Stomach (tissue), 9 donors: ENCODE results near the gene TNRC6C. TPM values are rescaled to one million over a fixed set of nuclear protein-coding genes. Genes with fewer than 3 reads are reported as not detected.

ENCODE experiments used
- DNase-seq, 2 donors: peaks; one replicate each; pipeline versions ENCODE4 v3.0.0 to v3.0.0-alpha.2; 2013 to 2019
- H3K27ac ChIP-seq, 5 donors: fragments of 200-600 bp in 4 of 5; sonication (generic) in 4 of 5; one replicate each; pipeline ENCODE4 v1.5.1; 2013 to 2019; ENCODE audit warnings: mild to moderate bottlenecking in 1 of 5, moderate library complexity in 1 of 5
- H3K27me3 ChIP-seq, 3 donors: fragments of 200-600 bp; sonication (generic); one replicate each; pipeline ENCODE4 v1.5.1; 2017 to 2019; ENCODE audit warnings: mixed run types in 1 of 3
- H3K36me3 ChIP-seq, 4 donors: fragments of 200-600 bp; sonication (generic); 1 replicate in 3 of 4; 2 replicates in 1 of 4; pipeline ENCODE4 v1.5.1; 2016 to 2019
- H3K4me1 ChIP-seq, 4 donors: fragments of 200-600 bp; sonication (generic); one replicate each; pipeline ENCODE4 v1.5.1; 2016 to 2019
- H3K4me3 ChIP-seq, 4 donors: fragments of 200-600 bp; sonication (generic) in 3 of 4; one replicate each; pipeline ENCODE4 v1.5.1; 2016 to 2019; ENCODE audit warnings: mild to moderate bottlenecking in 1 of 4
- H3K9me3 ChIP-seq, 4 donors: fragments of 200-600 bp; sonication (generic); one replicate each; pipeline ENCODE4 v1.5.1; 2016 to 2019
- CTCF ChIP-seq, 7 experiments: fragments of 450-650 bp in 4 of 7; fragments of 200-600 bp in 3 of 7; sonication (generic) in 3 of 7; IDR thresholded peaks; one replicate each; pipeline ENCODE4 v1.5.1; 2016 to 2019; ENCODE audit warnings: antibody characterized with exemption in 7 of 7, control low read depth in 2 of 7, mild to moderate bottlenecking in 1 of 7
- EP300 ChIP-seq: sonication (generic); formaldehyde crosslinking; IDR thresholded peaks from one replicate; pipeline ENCODE4 v1.6.1; 2017; ENCODE audit warnings: antibody characterized with exemption
- POLR2A ChIP-seq, 4 donors: fragments of 450-650 bp; IDR thresholded peaks; one replicate each; pipeline ENCODE4 v1.6.1; 2016; ENCODE audit warnings: antibody characterized with exemption in 4 of 4, control low read depth in 2 of 4, mild to moderate bottlenecking in 1 of 4, moderate library complexity in 1 of 4
- POLR2AphosphoS5 ChIP-seq, 3 donors: sonication (generic); formaldehyde crosslinking; IDR thresholded peaks; one replicate each; pipeline ENCODE4 v1.6.1; 2016; ENCODE audit warnings: antibody characterized with exemption in 3 of 3
- whole genome bisulfite sequencing, 5 donors: extraction: QIAGEN DNeasy Blood & Tissue Kit in 3 of 5; methylation state at CpG; one replicate each; pipeline versions ENCODE4 v1.1.5 to v1.1.7; 2013 to 2018; 5-methylcytosine and 5-hydroxymethylcytosine counted together
- intact Hi-C: fragments of 100-400 bp; cut with DNase I; formaldehyde crosslinking; loops from one replicate; pipeline ENCODE4 v1.15.1; 2023; ENCODE audit warnings: low total_unique reads
- polyA plus RNA-seq, 3 donors: library from polyadenylated mRNA; stranded (reverse); fragments of 200-250 nt; gene quantifications; one replicate each; pipeline ENCODE4 v1.2.3, GENCODE V29; 2013
- total RNA-seq, 5 donors: library from RNA; depleted of rRNA; stranded (reverse); fragments of >200 nt; gene quantifications; one replicate each; pipeline versions ENCODE4 v1.1.0 to v1.2.3, GENCODE V29; 2014 to 2016
- donor health status: healthy with polysubstance abuse.
- donor health status: Bipolar disorder and iron deficiency.
- donor health status: healthy.

TNRC6C gene
- total and polyA plus RNA-seq, 8 donors: 0.92 to 64.8 (median 9.6) TPM

DNA sequence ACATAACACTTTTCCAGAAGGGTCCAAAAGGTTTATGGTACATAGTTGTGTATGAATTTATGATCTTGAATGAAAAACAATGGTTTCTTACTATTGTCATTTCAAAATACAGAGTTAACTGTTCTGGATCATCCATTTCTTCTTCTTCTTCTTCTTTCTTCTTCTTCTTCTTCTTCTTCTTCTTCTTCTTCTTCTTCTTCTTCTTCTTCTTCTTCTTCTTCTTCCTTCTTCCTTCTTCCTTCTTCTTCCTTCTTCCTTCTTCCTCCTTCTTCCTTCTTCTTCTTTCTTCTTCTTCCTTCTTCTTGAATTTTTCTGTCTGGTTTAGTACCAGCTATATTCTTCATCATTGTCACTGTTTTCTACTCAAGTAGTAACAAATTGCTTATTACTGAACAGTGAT is 47.8 kb downstream of the TNRC6C start:
- Histone ChIP-seq H3K9me3 (no peaks in the 10 kb centered on the region), H3K36me3 (peaks cover 0 to 40% (median 27%) of the 10 kb centered on the region in 4 donors), H3K4me3 (no peak overlapping the region), H3K27ac (no peak overlapping the region), H3K27me3 (no peaks in the 10 kb centered on the region), H3K4me1 (peaks cover 0 to 3% (median under 1%) of the 10 kb centered on the region in 4 donors)
- TF ChIP-seq POLR2A (IDR thresholded peaks at IDR 0.05): no peak
- no peak for TF ChIP-seq EP300
- no peak for TF ChIP-seq POLR2AphosphoS5 (IDR thresholded peaks at IDR 0.05)
- no peak for TF ChIP-seq CTCF (IDR thresholded peaks at IDR 0.05)
- intact Hi-C loops: no loop called here
- no peak for DNase-seq

GRCh38 chr17:78007647-78008046 is 49.1 kb downstream of the TNRC6C start:
- Histone ChIP-seq H3K27me3 (no peaks in the 10 kb centered on the region), H3K36me3 (peaks cover 0 to 42% (median 29%) of the 10 kb centered on the region in 4 donors), H3K27ac (no peak overlapping the region), H3K4me1 (peaks cover 0 to 5% (median under 1%) of the 10 kb centered on the region in 4 donors), H3K4me3 (no peak overlapping the region), H3K9me3 (no peaks in the 10 kb centered on the region)
- intact Hi-C loops: no loop called here
- DNase-seq: no peak
- 92 to 99% (median 98%) methylated on average over 2 of the region's 2 CpGs for whole genome bisulfite sequencing, 5 donors
- TF ChIP-seq CTCF (IDR thresholded peaks at IDR 0.05): no peak
- no peak for TF ChIP-seq POLR2AphosphoS5 (IDR thresholded peaks at IDR 0.05)
- no peak for TF ChIP-seq EP300
- TF ChIP-seq POLR2A (IDR thresholded peaks at IDR 0.05): no peak

GRCh38 chr17:78010759-78011158 is 52.3 kb downstream of the TNRC6C start:
- Histone ChIP-seq H3K36me3 (peaks cover 0 to 35% (median 21%) of the 10 kb centered on the region in 4 donors), H3K4me1 (peaks cover 0 to 21% (median 3%) of the 10 kb centered on the region in 4 donors), H3K9me3 (no peaks in the 10 kb centered on the region), H3K27me3 (no peaks in the 10 kb centered on the region), H3K4me3 (no peak overlapping the region), H3K27ac (no peak overlapping the region)
- 62 to 79% (median 78%) methylated on average over 7 of the region's 7 CpGs for WGBS, 5 donors
- no peak for DNase-seq
- no peak for TF ChIP-seq EP300
- TF ChIP-seq POLR2AphosphoS5 (IDR thresholded peaks at IDR 0.05): no peak
- TF ChIP-seq POLR2A (IDR thresholded peaks at IDR 0.05): no peak
- intact Hi-C loops: loop anchor here (10.0 kb wide), 2 partner anchors 236 to 466 kb away; no protein-coding TSS in a partner anchor

DNA sequence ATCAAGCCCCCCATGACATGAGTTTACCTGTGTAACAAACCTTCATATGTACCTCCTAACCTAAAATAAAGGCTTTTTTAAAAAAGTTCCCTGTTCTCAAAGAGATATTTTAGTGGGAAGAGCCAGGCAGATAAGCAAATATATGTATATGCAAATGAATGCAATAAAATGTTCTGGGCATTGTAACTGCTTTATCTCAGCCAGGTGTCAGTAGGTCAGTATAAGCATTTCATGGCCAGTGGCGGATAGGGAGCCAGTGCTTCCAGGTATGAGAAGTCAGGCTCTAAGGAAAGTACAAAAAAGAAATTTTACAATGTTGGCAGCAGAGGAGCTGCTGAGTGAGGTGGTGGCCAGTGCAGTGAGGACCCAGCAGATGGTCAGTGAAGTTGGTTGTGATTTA is 53.9 kb downstream of the TNRC6C start:
- DNase-seq: no peak
- Histone ChIP-seq H3K9me3 (no peaks in the 10 kb centered on the region), H3K27ac (no peak overlapping the region), H3K4me3 (no peak overlapping the region), H3K4me1 (peaks cover 0 to 21% (median 3%) of the 10 kb centered on the region in 4 donors), H3K27me3 (no peaks in the 10 kb centered on the region), H3K36me3 (peaks cover 0 to 39% (median 17%) of the 10 kb centered on the region in 4 donors)
- WGBS, 5 donors: 30 to 68% (median 43%) methylated on average over 1 of the region's 1 CpG
- intact Hi-C loops: loop anchor here (10.0 kb wide), 2 partner anchors 238 to 468 kb away; no protein-coding TSS in a partner anchor
- TF ChIP-seq POLR2AphosphoS5 (IDR thresholded peaks at IDR 0.05) (no peak), EP300 (no peak), POLR2A (IDR thresholded peaks at IDR 0.05) (no peak), CTCF (IDR thresholded peaks at IDR 0.05) (no peak)
